H1 (cell line): ENCODE data around the gene HECTD4. TPM values are rescaled to one million over a fixed set of nuclear protein-coding genes. Genes with fewer than 3 reads are reported as not detected.

Source experiments
- CTCF ChIA-PET: fragments of 300-600 bp; sonication (Branson Sonifier 250); formaldehyde crosslinking; loops from one replicate; lab custom pipeline; 2021; ENCODE audit not compliant: partially characterized antibody; lab: Charles Lee
- POLR2A ChIA-PET: fragments of 300-600 bp; sonication (Branson Sonifier 250); formaldehyde crosslinking; loops from one replicate; lab custom pipeline; 2021; ENCODE audit warnings: inconsistent platforms; ENCODE audit not compliant: partially characterized antibody; lab: Charles Lee
- DNase-seq, 2 experiments: peaks; one replicate each; pipeline versions ENCODE4 v3.0.0 to v3.0.0-alpha.2; 2010 to 2022; ENCODE audit warnings: low spot score in 2 of 2, low read depth in 1 of 2, mixed read lengths in 1 of 2
- FAIRE-seq: peaks from 2 replicates; lab custom pipeline; 2011; peaks lifted over from hg19 to GRCh38; lab: Jason Lieb, UNC
- H2AFZ ChIP-seq: 2 replicates; pipeline ENCODE4 v1.8.1; 2012; ENCODE audit warnings: low read length, inconsistent platforms
- H2AK5ac ChIP-seq: 2 replicates; pipeline ENCODE4 v1.6.1; 2013; ENCODE audit warnings: low read depth, low read length
- H2BK120ac ChIP-seq: replicated peaks from 2 replicates; pipeline ENCODE3; 2013; ENCODE audit warnings: low read depth, low read length, inconsistent platforms
- H2BK12ac ChIP-seq: 2 replicates; pipeline ENCODE4 v1.6.1; 2013; ENCODE audit warnings: low read depth, low read length
- H2BK15ac ChIP-seq: 2 replicates; pipeline ENCODE4 v1.6.1; 2013; ENCODE audit warnings: low read length
- H2BK20ac ChIP-seq: 2 replicates; pipeline ENCODE4 v1.6.1; 2013; ENCODE audit warnings: low read length
- H2BK5ac ChIP-seq: 2 replicates; pipeline ENCODE4 v1.6.1; 2013; ENCODE audit warnings: low read depth, low read length
- H3K14ac ChIP-seq: 2 replicates; pipeline ENCODE4 v1.6.1; 2013; ENCODE audit warnings: inconsistent platforms; ENCODE audit not compliant: insufficient read length
- H3K18ac ChIP-seq: 2 replicates; pipeline ENCODE4 v1.6.1; 2013; ENCODE audit warnings: low read length; ENCODE audit errors: extremely low read depth
- H3K23ac ChIP-seq: 2 replicates; pipeline ENCODE4 v1.6.1; 2013; ENCODE audit warnings: inconsistent platforms; ENCODE audit not compliant: insufficient read length
- H3K23me2 ChIP-seq: 2 replicates; pipeline ENCODE4 v1.6.1; 2013; ENCODE audit warnings: low read depth, low read length
- H3K27ac ChIP-seq: 2 replicates; pipeline ENCODE4 v1.6.1; 2011; ENCODE audit warnings: low read depth, low read length, inconsistent platforms
- H3K27me3 ChIP-seq, 4 experiments: replicated peaks in 1 of 4; 1 replicate in 1 of 4; 2 replicates in 3 of 4; pipeline versions ENCODE4 v1.6.1 to v1.8.1; 2011 to 2013; ENCODE audit warnings: low read length in 3 of 4, mild to moderate bottlenecking in 3 of 4, inconsistent platforms in 2 of 4, mixed read lengths in 2 of 4, moderate library complexity in 1 of 4; ENCODE audit not compliant: control insufficient read depth in 3 of 4, insufficient read depth in 3 of 4; ENCODE audit errors: extremely low read depth in 1 of 4
- H3K36me3 ChIP-seq, 4 experiments: 2 replicates each; pipeline versions ENCODE4 v1.6.1 to v1.8.1; 2011 to 2013; ENCODE audit warnings: mild to moderate bottlenecking in 4 of 4, low read length in 3 of 4, moderate library complexity in 2 of 4, control low read depth in 1 of 4, inconsistent platforms in 1 of 4; ENCODE audit not compliant: insufficient read depth in 4 of 4, control insufficient read depth in 2 of 4
- H3K4ac ChIP-seq: replicated peaks from 2 replicates; pipeline ENCODE3; 2013; ENCODE audit warnings: low read length, low read depth, mixed read lengths, inconsistent platforms; ENCODE audit not compliant: insufficient read length
- H3K4me1 ChIP-seq, 4 experiments: replicated peaks in 1 of 4; 1 replicate in 1 of 4; 2 replicates in 3 of 4; pipeline versions ENCODE4 v1.6.1 to v1.8.1; 2011 to 2013; ENCODE audit warnings: low read length in 3 of 4, inconsistent platforms in 2 of 4, mixed read lengths in 1 of 4; ENCODE audit not compliant: insufficient read depth in 4 of 4, control insufficient read depth in 3 of 4
- H3K4me2 ChIP-seq, 2 experiments: 2 replicates each; pipeline versions ENCODE4 v1.6.1 to v1.8.1; 2011 to 2013; ENCODE audit warnings: low read depth in 2 of 2, low read length in 2 of 2, control low read depth in 1 of 2, inconsistent platforms in 1 of 2, mild to moderate bottlenecking in 1 of 2; ENCODE audit not compliant: insufficient read depth in 1 of 2
- H3K4me3 ChIP-seq, 4 experiments: fragments of 200-600, 300-600 bp in 1 of 4; sonication (generic), shearing (Covaris generic), sonication (Bioruptor Twin) in 1 of 4; 2 replicates each; pipeline versions ENCODE4 v1.5.1 to v1.8.1; 2011 to 2016; ENCODE audit warnings: low read length in 4 of 4, low read depth in 3 of 4, control low read depth in 2 of 4, inconsistent platforms in 2 of 4, mild to moderate bottlenecking in 2 of 4, mixed read lengths in 1 of 4, moderate library complexity in 1 of 4; ENCODE audit not compliant: insufficient read depth in 2 of 4; ENCODE audit errors: extremely low read depth in 1 of 4
- H3K56ac ChIP-seq: replicated peaks from 2 replicates; pipeline ENCODE3; 2013; ENCODE audit warnings: low read depth, mild to moderate bottlenecking, mixed read lengths, low read length, inconsistent platforms; ENCODE audit not compliant: insufficient read length
- H3K79me1 ChIP-seq: 2 replicates; pipeline ENCODE4 v1.6.1; 2013; ENCODE audit warnings: low read depth, low read length, control low read depth
- H3K79me2 ChIP-seq, 2 experiments: 2 replicates each; pipeline versions ENCODE4 v1.6.1 to v1.8.1; 2012 to 2013; ENCODE audit warnings: low read length in 2 of 2, mild to moderate bottlenecking in 2 of 2, inconsistent platforms in 1 of 2; ENCODE audit not compliant: insufficient read depth in 2 of 2, control insufficient read depth in 1 of 2
- H3K9ac ChIP-seq, 4 experiments: replicated peaks in 1 of 4; 1 replicate in 1 of 4; 2 replicates in 3 of 4; pipeline versions ENCODE4 v1.6.1 to v1.8.1; 2011 to 2013; ENCODE audit warnings: low read depth in 3 of 4, low read length in 3 of 4, control low read depth in 2 of 4, mild to moderate bottlenecking in 2 of 4, moderate library complexity in 2 of 4, inconsistent platforms in 1 of 4; ENCODE audit errors: extremely low read depth in 1 of 4
- H3K9me3 ChIP-seq, 2 experiments: 2 replicates each; pipeline versions ENCODE4 v1.6.1 to v1.8.1; 2012 to 2013; ENCODE audit warnings: mild to moderate bottlenecking in 2 of 2, moderate library complexity in 2 of 2, control low read depth in 1 of 2, inconsistent platforms in 1 of 2, low read depth in 1 of 2, low read length in 1 of 2, mixed read lengths in 1 of 2; ENCODE audit not compliant: insufficient read depth in 2 of 2
- H4K20me1 ChIP-seq, 2 experiments: replicated peaks in 1 of 2; 2 replicates each; pipeline versions ENCODE3 to v1.8.1; 2011 to 2013; ENCODE audit warnings: inconsistent platforms in 2 of 2, low read length in 2 of 2, mild to moderate bottlenecking in 1 of 2; ENCODE audit not compliant: insufficient read depth in 2 of 2, control insufficient read depth in 1 of 2
- H4K5ac ChIP-seq: 2 replicates; pipeline ENCODE4 v1.6.1; 2013; ENCODE audit warnings: low read length, low read depth, mixed read lengths, inconsistent platforms; ENCODE audit not compliant: insufficient read length
- H4K8ac ChIP-seq: 2 replicates; pipeline ENCODE4 v1.8.0; 2013; ENCODE audit warnings: mild to moderate bottlenecking, moderate library complexity, low read length, inconsistent platforms; ENCODE audit not compliant: insufficient read depth; ENCODE audit errors: extremely low read depth
- H4K91ac ChIP-seq: replicated peaks from 2 replicates; pipeline ENCODE3; 2013; ENCODE audit warnings: low read length, mixed read lengths, inconsistent platforms; ENCODE audit not compliant: insufficient read length
- ATF2 ChIP-seq: IDR thresholded peaks from 2 replicates; pipeline ENCODE4 v1.6.1; 2012; ENCODE audit warnings: low read length, inconsistent platforms
- CBX5 ChIP-seq: fragments of 300-800, 300-1000 bp; sonication (generic); IDR thresholded peaks from 2 replicates; pipeline ENCODE4 v1.7.1; 2016; ENCODE audit warnings: antibody characterized with exemption, low read length, low read depth
- CREB1 ChIP-seq: IDR thresholded peaks from 2 replicates; pipeline ENCODE4 v1.6.1; 2012; ENCODE audit warnings: inconsistent platforms
- MAFK ChIP-seq: IDR thresholded peaks from 2 replicates; pipeline ENCODE4 v1.6.1; 2012; ENCODE audit warnings: low read depth, mild to moderate bottlenecking, improper control_type of control experiment, low read length
- NANOG ChIP-seq: IDR thresholded peaks from 2 replicates; pipeline ENCODE4 v1.6.1; 2011; ENCODE audit warnings: low read length, low read depth, mild to moderate bottlenecking, inconsistent platforms; ENCODE audit not compliant: insufficient read depth, poor library complexity, severe bottlenecking
- PHF8 ChIP-seq: fragments of 200-600 bp; sonication (generic); conservative IDR thresholded peaks from 2 replicates; pipeline ENCODE4 v1.7.1; 2012; ENCODE audit warnings: low read depth, mild to moderate bottlenecking, inconsistent platforms, low read length, moderate library complexity
- RFX5 ChIP-seq: IDR thresholded peaks from 2 replicates; pipeline ENCODE4 v1.6.1; 2011; ENCODE audit warnings: low read depth, low read length, improper control_type of control experiment, borderline replicate concordance
- WGBS, 2 experiments: shearing (Covaris generic) in 1 of 2; methylation state at CpG; one replicate each; pipeline versions ENCODE4 v1.1.6 to v1.1.7; 2013 to 2015; ENCODE audit warnings: low lambda C conversion rate in 2 of 2, mixed read lengths in 2 of 2, inconsistent platforms in 1 of 2, low coverage in 1 of 2, missing lambda C conversion rate in 1 of 2; ENCODE audit not compliant: insufficient replicate concordance in 2 of 2, insufficient coverage in 1 of 2, insufficient read length in 1 of 2; ENCODE audit errors: extremely low coverage in 1 of 2, missing lambda C conversion rate in 1 of 2; 5-methylcytosine and 5-hydroxymethylcytosine counted together
- polyA plus RNA-seq, 7 experiments: library from polyadenylated mRNA; depleted of rRNA in 3 of 7; stranded (reverse) in 5 of 7; unstranded in 2 of 7; fragments of >200 nt in 5 of 7; fragments of 200-250 nt in 2 of 7; gene quantifications; 1 replicate in 5 of 7; 2 replicates in 1 of 7; 4 replicates in 1 of 7; pipeline versions ENCODE4 v1.2.1 to v1.2.3, GENCODE V29; 2011 to 2013; ENCODE audit warnings: missing spikeins in 2 of 7, mixed read lengths in 2 of 7
- total RNA-seq: library from RNA; stranded (reverse); fragmentation: NEBNext Ultra II Directional; extraction: Animal tissue kit (Norgen Biotek cat#: 25700); gene quantifications from 2 replicates; pipeline ENCODE4 v1.2.1, GENCODE V29; 2021

The HECTD4 gene
- total and polyA plus RNA-seq, 2 of the 8 experiments (the other 6 are each of a cell fraction or from before 2014, with no cell fraction given), result 6.5 to 33.7 TPM

GRCh38 chr12:112389228-112389627, 7.0 kb upstream of the HECTD4 start:
- no peak overlapping the region for H4K91ac ChIP-seq
- no peaks in the 10 kb centered on the region; the same call in 1 of the 2 replicates for H3K23me2 ChIP-seq
- no peaks in the 10 kb centered on the region for H3K79me1 ChIP-seq
- H3K4me1 ChIP-seq, result no peaks in the 10 kb centered on the region; a peak in 1 of 7 replicates
- H4K20me1 ChIP-seq, result no peaks in the 10 kb centered on the region
- no peak overlapping the region for H3K14ac ChIP-seq
- no peak overlapping the region for H4K8ac ChIP-seq
- H3K79me2 ChIP-seq, result no peaks in the 10 kb centered on the region
- no peak overlapping the region for H2BK20ac ChIP-seq
- no peaks in the 10 kb centered on the region for H3K9me3 ChIP-seq
- no peak overlapping the region for H3K4ac ChIP-seq
- H4K5ac ChIP-seq, result no peak overlapping the region
- no peak overlapping the region for H3K9ac ChIP-seq
- no peak overlapping the region for H2BK15ac ChIP-seq
- CTCF ChIA-PET, result interaction anchor here (0.6 to 3.6 kb wide), 3 partner anchors 128 to 237 kb away, joined by 3 to 46 read pairs (median 4); no protein-coding TSS in a partner anchor
- no peak for TF ChIP-seq NANOG
- no peak for TF ChIP-seq CBX5
- no peak for TF ChIP-seq MAFK
- TF ChIP-seq CREB1, result no peak
- no peak for TF ChIP-seq PHF8
- no peak for TF ChIP-seq RFX5
- no peak for TF ChIP-seq ATF2
- no peaks in the 10 kb centered on the region for H3K36me3 ChIP-seq
- no peak overlapping the region for H2AK5ac ChIP-seq
- no peak overlapping the region for H2BK5ac ChIP-seq
- H3K4me2 ChIP-seq, result no peak overlapping the region
- 91% methylated on average over 4 of the region's 4 CpGs; no CpG with 5 or more reads in 1 of the 2 experiments for WGBS, 2 experiments
- no peak overlapping the region for H3K23ac ChIP-seq
- H3K27me3 ChIP-seq, result no peaks in the 10 kb centered on the region
- no peak for FAIRE-seq
- no peak overlapping the region for H2AFZ ChIP-seq
- no peak overlapping the region for H2BK12ac ChIP-seq
- H3K56ac ChIP-seq, result no peak overlapping the region
- H3K27ac ChIP-seq, result no peak overlapping the region
- no peak overlapping the region for H2BK120ac ChIP-seq
- H3K18ac ChIP-seq, result no peak overlapping the region
- H3K4me3 ChIP-seq, result no peak overlapping the region
- DNase-seq, result no peak
- POLR2A ChIA-PET, result interaction anchor here (5.9 kb wide), 1 partner anchor 14 kb away, joined by 41 read pairs; no protein-coding TSS in a partner anchor
